Neural crest cell (in vitro differentiated cells): ENCODE measurements around the gene PI16. TPM values are rescaled to one million over a fixed set of nuclear protein-coding genes. Genes with fewer than 3 reads are reported as not detected.

Experiments used
- DNase-seq: peaks from one replicate; pipeline ENCODE4 v3.0.0; 2021; ENCODE audit warnings: low read depth, mixed read lengths, low spot score
- H3K27ac Mint-ChIP-seq: one replicate; pipeline ENCODE4 v1.8.0; 2021; ENCODE audit warnings: mild to moderate bottlenecking, mixed read lengths; ENCODE audit not compliant: unreplicated experiment
- H3K27me3 Mint-ChIP-seq: 2 replicates; pipeline ENCODE4 v1.8.0; 2021; ENCODE audit warnings: low read depth, mild to moderate bottlenecking, mixed read lengths
- H3K36me3 Mint-ChIP-seq: 2 replicates; pipeline ENCODE4 v1.8.0; 2021; ENCODE audit warnings: low read depth, mild to moderate bottlenecking, mixed read lengths
- H3K4me1 Mint-ChIP-seq: 2 replicates; pipeline ENCODE4 v1.8.0; 2021; ENCODE audit warnings: mixed read lengths
- H3K4me3 Mint-ChIP-seq: one replicate; pipeline ENCODE4 v1.8.0; 2021; ENCODE audit warnings: mild to moderate bottlenecking, mixed read lengths
- H3K9me3 Mint-ChIP-seq: 2 replicates; pipeline ENCODE4 v1.8.0; 2021; ENCODE audit warnings: mixed read lengths
- CTCF ChIP-seq: fragments of 200-600 bp; sonication (generic); conservative IDR thresholded peaks from 2 replicates; pipeline ENCODE4 v1.5.0; 2021; ENCODE audit warnings: antibody characterized with exemption, mild to moderate bottlenecking
- total RNA-seq: library from RNA; stranded (reverse); gene quantifications from 2 replicates; pipeline ENCODE4 v1.2.1, GENCODE V29; 2021

Gene PI16
- total RNA-seq, 1 donor from 2014 or later, result not detected

- no peak overlapping the region for H3K4me3 Mint-ChIP-seq
- no peak overlapping the region for H3K27ac Mint-ChIP-seq
- H3K27me3 Mint-ChIP-seq, result no peaks in the 10 kb centered on the region
- DNase-seq, result no peak
- no peaks in the 10 kb centered on the region for H3K9me3 Mint-ChIP-seq
- H3K4me1 Mint-ChIP-seq, result peaks cover 6% of the 10 kb centered on the region
- no peak for TF ChIP-seq CTCF
- peaks cover 7% of the 10 kb centered on the region for H3K36me3 Mint-ChIP-seq
Observed at GRCh38 chr6:36976509-36976908, 22.0 kb downstream of the PI16 start.

- H3K27ac Mint-ChIP-seq, result no peak overlapping the region
- H3K4me1 Mint-ChIP-seq, result peaks cover 10% of the 10 kb centered on the region
- TF ChIP-seq CTCF, result no peak
- no peaks in the 10 kb centered on the region for H3K9me3 Mint-ChIP-seq
- DNase-seq, result no peak
- no peak overlapping the region for H3K4me3 Mint-ChIP-seq
- no peaks in the 10 kb centered on the region for H3K27me3 Mint-ChIP-seq
- H3K36me3 Mint-ChIP-seq, result peaks cover 7% of the 10 kb centered on the region
Observed at GRCh38 chr6:36976931-36977330, 22.4 kb downstream of the PI16 start.

- H3K4me1 Mint-ChIP-seq, result peaks cover 12% of the 10 kb centered on the region
- peak; percentile 42 for TF ChIP-seq CTCF
- H3K27ac Mint-ChIP-seq, result no peak overlapping the region
- peaks cover 7% of the 10 kb centered on the region for H3K36me3 Mint-ChIP-seq
- H3K27me3 Mint-ChIP-seq, result no peaks in the 10 kb centered on the region
- no peak for DNase-seq
- no peaks in the 10 kb centered on the region for H3K9me3 Mint-ChIP-seq
- no peak overlapping the region for H3K4me3 Mint-ChIP-seq
Observed at GRCh38 chr6:36977470-36977941, 23.0 kb downstream of the PI16 start.

- Mint-ChIP-seq H3K27me3 (no peaks in the 10 kb centered on the region), H3K9me3 (no peaks in the 10 kb centered on the region), H3K27ac (no peak overlapping the region), H3K36me3 (peaks cover 7% of the 10 kb centered on the region), H3K4me3 (peak overlapping the region; percentile 61), H3K4me1 (peaks cover 12% of the 10 kb centered on the region)
- TF ChIP-seq CTCF, result no peak
- no peak for DNase-seq
Observed at GRCh38 chr6:36978421-36979346, 24.1 kb downstream of the PI16 start.

GRCh38 chr6:36979347-36979742 lies 24.8 kb downstream of the PI16 start:
- peaks cover 7% of the 10 kb centered on the region for H3K36me3 Mint-ChIP-seq
- TF ChIP-seq CTCF, result peak; percentile 47
- no peak overlapping the region for H3K27ac Mint-ChIP-seq

More at GRCh38 chr6:36979347-36979742, 24.8 kb downstream of the PI16 start:
- Mint-ChIP-seq H3K27me3 (no peaks in the 10 kb centered on the region), H3K4me3 (peak overlapping the region; percentile 61), H3K4me1 (peaks cover 12% of the 10 kb centered on the region), H3K9me3 (no peaks in the 10 kb centered on the region)
- DNase-seq, result no peak
